Adipocyte (in vitro differentiated cells): ENCODE measurements around the gene ARFGAP1.
"Not testable (repeated sequence)": the region's sequence is repeated elsewhere in the genome, so short reads cannot be mapped to it uniquely, and the experiment has no call there.

Experiments
- DNase-seq: peaks from one replicate; pipeline ENCODE4 v3.0.0-alpha.2; 2015; ENCODE audit warnings: low read depth
- H3K27me3 ChIP-seq: replicated peaks from 2 replicates; pipeline ENCODE4 v1.7.0; 2013; ENCODE audit warnings: mild to moderate bottlenecking, low read length, moderate library complexity; ENCODE audit not compliant: control insufficient read depth, insufficient read depth
- H3K36me3 ChIP-seq: 2 replicates; pipeline ENCODE4 v1.7.0; 2013; ENCODE audit warnings: low read length, mild to moderate bottlenecking, moderate library complexity; ENCODE audit not compliant: control insufficient read depth, insufficient read depth, severe bottlenecking
- H3K4me1 ChIP-seq: 2 replicates; pipeline ENCODE4 v1.7.0; 2013; ENCODE audit warnings: mild to moderate bottlenecking, low read length, moderate library complexity; ENCODE audit not compliant: control insufficient read depth, insufficient read depth
- H3K4me3 ChIP-seq: 2 replicates; pipeline ENCODE4 v1.7.0; 2013; ENCODE audit warnings: mild to moderate bottlenecking, low read length, moderate library complexity
- H3K9ac ChIP-seq: 2 replicates; pipeline ENCODE4 v1.7.0; 2013; ENCODE audit warnings: mild to moderate bottlenecking, low read length, moderate library complexity
- H3K9me3 ChIP-seq: 2 replicates; pipeline ENCODE4 v1.7.0; 2013; ENCODE audit warnings: mild to moderate bottlenecking, low read length, moderate library complexity; ENCODE audit not compliant: control insufficient read depth

Gene ARFGAP1

DNA sequence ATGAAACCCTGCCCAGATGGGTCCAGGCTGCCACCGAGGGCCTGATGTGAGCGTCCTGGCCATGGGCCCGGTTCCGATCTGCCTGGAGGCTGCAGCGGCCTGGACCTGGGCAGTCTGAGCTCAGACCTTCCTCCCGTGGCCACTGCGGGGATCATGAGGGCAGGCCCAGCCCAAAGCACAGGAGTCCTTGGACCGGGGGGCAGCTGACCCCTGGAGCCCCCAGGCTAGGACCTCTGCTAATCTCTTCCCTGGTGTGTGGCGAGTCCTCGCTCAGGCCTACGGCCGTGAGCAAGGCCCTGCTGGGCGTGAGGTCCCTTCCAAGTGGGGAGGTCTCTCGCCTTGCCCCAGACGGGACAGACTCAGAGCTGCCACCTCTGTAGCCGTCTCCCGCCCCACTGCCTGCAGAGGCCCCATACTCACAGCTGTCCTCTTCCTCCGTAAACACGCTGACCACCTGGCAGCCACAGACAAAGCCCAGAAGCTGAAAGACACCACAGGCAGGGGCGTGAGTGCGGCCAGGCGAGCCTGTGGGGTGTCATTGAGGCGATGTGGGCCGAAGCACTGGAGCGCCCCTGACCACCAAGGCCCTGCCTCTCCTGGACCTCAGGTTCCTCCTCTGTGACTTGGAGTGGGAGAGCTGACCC is 28.9 kb upstream of the ARFGAP1 start:
- DNase-seq: no peak
- Histone ChIP-seq H3K4me1 (no peaks in the 10 kb centered on the region), H3K9me3 (no peaks in the 10 kb centered on the region), H3K27me3 (peaks cover 39% of the 10 kb centered on the region), H3K9ac (no peak overlapping the region), H3K4me3 (no peak overlapping the region), H3K36me3 (no peaks in the 10 kb centered on the region)

GRCh38 chr20:63244468-63244867 is 28.1 kb upstream of the ARFGAP1 start:
- no peaks in the 10 kb centered on the region for H3K9me3 ChIP-seq
- H3K9ac ChIP-seq: no peak overlapping the region
- peaks cover 46% of the 10 kb centered on the region for H3K27me3 ChIP-seq
- H3K4me3 ChIP-seq: no peak overlapping the region
- H3K36me3 ChIP-seq: no peaks in the 10 kb centered on the region
- no peaks in the 10 kb centered on the region for H3K4me1 ChIP-seq
- DNase-seq: no peak

- no peaks in the 10 kb centered on the region for H3K36me3 ChIP-seq
- no peak overlapping the region for H3K4me3 ChIP-seq
- H3K9ac ChIP-seq: no peak overlapping the region
- no peaks in the 10 kb centered on the region for H3K9me3 ChIP-seq
- H3K4me1 ChIP-seq: no peaks in the 10 kb centered on the region
- peaks cover 50% of the 10 kb centered on the region for H3K27me3 ChIP-seq
- DNase-seq: peak; percentile 40
Observed at GRCh38 chr20:63246490-63247288, 25.9 kb upstream of the ARFGAP1 start.

- no peaks in the 10 kb centered on the region for H3K36me3 ChIP-seq
- peaks cover 59% of the 10 kb centered on the region for H3K27me3 ChIP-seq
- DNase-seq: no peak
- no peaks in the 10 kb centered on the region for H3K9me3 ChIP-seq
- H3K4me3 ChIP-seq: no peak overlapping the region
- H3K4me1 ChIP-seq: no peaks in the 10 kb centered on the region
- no peak overlapping the region for H3K9ac ChIP-seq
Observed at GRCh38 chr20:63247671-63248228, 24.9 kb upstream of the ARFGAP1 start.

- no peak for DNase-seq
Observed at GRCh38 chr20:63248835-63249591, 23.6 kb upstream of the ARFGAP1 start.

GRCh38 chr20:63249891-63250290 is 22.7 kb upstream of the ARFGAP1 start:
- no peak overlapping the region for H3K9ac ChIP-seq
- H3K4me1 ChIP-seq: no peaks in the 10 kb centered on the region
- no peak for DNase-seq
- H3K36me3 ChIP-seq: no peaks in the 10 kb centered on the region
- peaks cover 50% of the 10 kb centered on the region for H3K27me3 ChIP-seq
- no peak overlapping the region for H3K4me3 ChIP-seq
- H3K9me3 ChIP-seq: no peaks in the 10 kb centered on the region

More at GRCh38 chr20:63248835-63249591, 23.6 kb upstream of the ARFGAP1 start:
- Histone ChIP-seq H3K36me3 (no peaks in the 10 kb centered on the region), H3K27me3 (peaks cover 56% of the 10 kb centered on the region), H3K4me1 (no peaks in the 10 kb centered on the region), H3K9me3 (no peaks in the 10 kb centered on the region), H3K9ac (no peak overlapping the region), H3K4me3 (no peak overlapping the region)

DNA sequence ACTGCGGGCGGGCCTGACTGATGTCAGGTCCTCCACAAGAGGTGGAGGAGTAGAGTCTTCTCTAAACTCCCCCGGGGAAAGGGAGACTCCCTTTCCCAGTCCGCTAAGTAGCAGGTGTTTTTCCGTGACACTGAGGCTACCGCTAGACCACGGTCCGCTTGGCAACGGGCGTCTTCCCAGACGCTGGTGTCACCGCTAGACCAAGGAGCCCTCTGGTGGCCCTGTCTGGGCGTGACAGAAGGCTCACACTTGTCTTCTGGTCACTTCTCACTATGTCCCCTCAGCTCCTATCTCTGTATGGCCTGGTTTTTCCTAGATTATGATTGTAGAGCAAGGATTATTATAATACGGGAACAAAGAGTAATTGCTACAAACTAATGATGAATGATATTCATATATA is 21.3 kb upstream of the ARFGAP1 start:
- H3K9me3 ChIP-seq, H3K4me1 ChIP-seq: not testable (repeated sequence)

GRCh38 chr20:63252284-63252711 is 20.3 kb upstream of the ARFGAP1 start:
- Histone ChIP-seq H3K27me3 (peaks cover 62% of the 10 kb centered on the region), H3K9ac (no peak overlapping the region), H3K36me3 (no peaks in the 10 kb centered on the region), H3K9me3 (no peaks in the 10 kb centered on the region), H3K4me1 (no peaks in the 10 kb centered on the region), H3K4me3 (no peak overlapping the region)
- DNase-seq: no peak

More for the DNA sequence above, 21.3 kb upstream of the ARFGAP1 start:
- H3K36me3 ChIP-seq, DNase-seq, H3K4me3 ChIP-seq, H3K9ac ChIP-seq: not testable (repeated sequence)
- peaks cover 61% of the 10 kb centered on the region for H3K27me3 ChIP-seq

DNA sequence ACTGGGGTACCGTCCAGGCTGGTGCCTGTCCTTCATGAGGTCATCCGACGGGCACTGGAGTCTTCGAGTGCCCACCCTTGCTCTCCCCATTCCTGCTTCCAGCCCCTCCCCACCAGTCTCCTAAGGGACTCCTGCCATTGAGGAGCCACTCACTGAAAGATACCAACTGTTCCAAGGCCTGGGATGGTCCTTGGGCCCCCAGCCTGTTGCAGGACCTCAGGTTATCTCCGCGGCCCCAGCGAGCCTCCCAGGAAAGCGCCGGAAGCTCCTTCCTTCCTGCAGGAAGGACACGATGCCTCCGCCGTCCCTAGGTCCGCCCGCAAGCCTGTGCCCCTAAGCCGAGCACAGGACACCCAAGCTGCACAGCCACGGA is 19.6 kb upstream of the ARFGAP1 start:
- DNase-seq: no peak
- Histone ChIP-seq H3K9ac (no peak overlapping the region), H3K9me3 (no peaks in the 10 kb centered on the region), H3K4me3 (no peak overlapping the region), H3K27me3 (peaks cover 65% of the 10 kb centered on the region), H3K36me3 (no peaks in the 10 kb centered on the region), H3K4me1 (no peaks in the 10 kb centered on the region)

DNA sequence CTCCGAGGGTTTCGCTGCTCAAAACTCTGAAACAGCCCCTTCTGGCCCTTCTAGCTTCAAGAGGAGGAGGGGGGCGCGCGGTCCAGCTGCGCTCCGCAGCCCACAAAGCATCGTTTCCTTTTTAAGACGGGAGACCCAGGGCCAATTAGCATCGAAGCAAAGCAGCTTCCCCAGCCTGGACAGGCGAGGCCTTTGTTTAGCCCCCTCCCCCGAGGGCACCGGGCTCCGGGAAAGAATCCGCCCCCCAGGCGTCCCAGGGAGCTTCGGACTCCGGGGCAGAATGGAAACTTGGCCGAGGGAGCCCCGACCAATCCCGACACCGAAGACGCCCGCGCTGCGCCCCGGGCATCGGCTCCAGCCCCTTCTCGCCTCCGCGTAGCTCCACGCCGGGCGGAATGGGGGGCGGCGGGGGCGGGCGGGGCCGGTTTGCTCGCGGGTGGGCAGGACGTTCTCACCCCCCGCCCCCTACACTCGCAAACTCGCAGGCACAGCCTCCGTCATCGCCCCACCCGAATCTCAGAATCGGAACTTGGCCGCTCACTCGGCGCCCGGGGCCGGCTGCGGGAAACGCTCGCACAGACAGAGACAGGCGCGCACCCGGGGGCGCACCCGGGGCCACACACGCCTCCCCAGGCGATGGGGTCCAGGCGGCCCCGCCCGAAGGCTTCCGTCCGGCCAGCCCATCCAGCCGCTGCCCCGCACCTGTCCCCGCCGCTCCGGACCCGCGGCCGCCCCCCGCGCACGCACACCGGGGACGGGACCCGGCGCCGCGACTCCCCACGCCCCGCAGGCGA is 19.0 kb upstream of the ARFGAP1 start:
- peak; percentile 60 for DNase-seq
- no peak overlapping the region for H3K9ac ChIP-seq
- no peaks in the 10 kb centered on the region for H3K9me3 ChIP-seq
- H3K27me3 ChIP-seq: peaks cover 65% of the 10 kb centered on the region
- H3K36me3 ChIP-seq: no peaks in the 10 kb centered on the region
- H3K4me3 ChIP-seq: no peak overlapping the region
- H3K4me1 ChIP-seq: no peaks in the 10 kb centered on the region
